HepG2 (cell line): ENCODE data around the gene POU2F1. TPM values are rescaled to one million over a fixed set of nuclear protein-coding genes. Genes with fewer than 3 reads are reported as not detected.

Experiments
- ATAC-seq: fragments of 200-7000 bp; cut with Tn5 transposase; 3 replicates; pipeline ENCODE4 v1.9.1; 2020; ENCODE audit warnings: mild to moderate bottlenecking, moderate library complexity
- BruUV-seq: library from RNA; stranded (reverse); fragments of 400-500 nt; replicated peaks from 2 replicates; lab custom pipeline; 2021; lab: Mats Ljungman, UMichigan
- CTCF ChIA-PET: fragments of 300-600 bp; formaldehyde crosslinking; extraction: SDS; loops from one replicate; lab custom pipeline; 2021; ENCODE audit warnings: low total read pairs, inconsistent platforms, low intra/inter-chr PET ratio; lab: Yijun Ruan, JAX
- POLR2A ChIA-PET: fragments of 350-600 bp; sonication (Branson Sonifier 250); formaldehyde crosslinking; loops from one replicate; lab custom pipeline; 2020; ENCODE audit warnings: antibody characterized with exemption, inconsistent platforms; lab: Yijun Ruan, JAX
- DNase-seq: peaks from one replicate; pipeline ENCODE4 v3.0.0-alpha.2; 2015; ENCODE audit warnings: low spot score
- FAIRE-seq: peaks from 3 replicates; lab custom pipeline; 2011; peaks lifted over from hg19 to GRCh38; lab: Jason Lieb, UNC
- H2AFZ ChIP-seq: one replicate; pipeline ENCODE4 v1.6.1; 2011; ENCODE audit warnings: low read length, inconsistent platforms
- H3K27ac ChIP-seq: fragments of 300-600 bp; 3 replicates; pipeline ENCODE4 v1.8.0; 2011; ENCODE audit warnings: mixed run types, mild to moderate bottlenecking, mixed read lengths, low read length, inconsistent platforms; ENCODE audit not compliant: insufficient read depth; ENCODE audit errors: extremely low read length
- H3K27me3 ChIP-seq, 2 experiments: fragments of 200-600 bp in 1 of 2; 2 replicates in 1 of 2; 3 replicates in 1 of 2; pipeline versions ENCODE4 v1.6.0 to v1.8.0; 2011; ENCODE audit warnings: low read length in 2 of 2, mild to moderate bottlenecking in 2 of 2, moderate library complexity in 2 of 2, inconsistent platforms in 1 of 2; ENCODE audit not compliant: insufficient read depth in 2 of 2, control insufficient read depth in 1 of 2
- H3K36me3 ChIP-seq, 2 experiments: fragments of 200-600 bp in 1 of 2; replicated peaks in 1 of 2; 2 replicates in 1 of 2; 3 replicates in 1 of 2; pipeline versions ENCODE4 v1.5.1 to v1.8.0; 2011; ENCODE audit warnings: low read length in 2 of 2, inconsistent platforms in 1 of 2; ENCODE audit not compliant: insufficient read depth in 2 of 2, control insufficient read depth in 1 of 2
- H3K4me1 ChIP-seq: 2 replicates; pipeline ENCODE4 v1.5.1; 2012; ENCODE audit warnings: low read length, inconsistent platforms; ENCODE audit not compliant: insufficient read depth
- H3K4me2 ChIP-seq: 2 replicates; pipeline ENCODE4 v1.6.0; 2011; ENCODE audit warnings: low read depth, low read length, inconsistent platforms
- H3K4me3 ChIP-seq, 3 experiments: fragments of 200-600 bp in 1 of 3; sonication (generic), shearing (Covaris generic) in 1 of 3; replicated peaks in 1 of 3; 2 replicates each; pipeline ENCODE4 v1.5.1; 2011 to 2016; ENCODE audit warnings: low read length in 3 of 3, inconsistent platforms in 2 of 3, low read depth in 2 of 3, mild to moderate bottlenecking in 2 of 3, control low read depth in 1 of 3, mixed read lengths in 1 of 3; ENCODE audit not compliant: insufficient read depth in 1 of 3
- H3K79me2 ChIP-seq: one replicate; pipeline ENCODE4 v1.6.1; 2011; ENCODE audit warnings: low read length, inconsistent platforms; ENCODE audit not compliant: insufficient read depth
- H3K9ac ChIP-seq: 2 replicates; pipeline ENCODE4 v1.6.0; 2011; ENCODE audit warnings: mild to moderate bottlenecking, low read depth, low read length, inconsistent platforms; ENCODE audit not compliant: insufficient read depth
- H3K9me3 ChIP-seq: 2 replicates; pipeline ENCODE4 v1.5.1; 2012; ENCODE audit warnings: mild to moderate bottlenecking, low read length
- H4K20me1 ChIP-seq: 2 replicates; pipeline ENCODE4 v1.6.0; 2011; ENCODE audit warnings: inconsistent platforms, mild to moderate bottlenecking, low read length, moderate library complexity; ENCODE audit not compliant: insufficient read depth
- FOSL1 ChIP-seq: sonication (generic); formaldehyde crosslinking; IDR thresholded peaks from 2 replicates; pipeline ENCODE4 v1.9.0; 2021; ENCODE audit warnings: missing genetic modification reagents, borderline replicate concordance
- JDP2 ChIP-seq: sonication (generic); formaldehyde crosslinking; IDR thresholded peaks from 2 replicates; pipeline ENCODE4 v1.8.1; 2022; ENCODE audit warnings: missing genetic modification reagents, borderline replicate concordance
- MYC ChIP-seq: sonication (generic); formaldehyde crosslinking; IDR thresholded peaks from 2 replicates; pipeline ENCODE4 v1.9.0; 2021; ENCODE audit warnings: missing genetic modification reagents, borderline replicate concordance
- NKX3-1 ChIP-seq: sonication (generic); formaldehyde crosslinking; IDR thresholded peaks from 2 replicates; pipeline ENCODE4 v1.5.0; 2020; ENCODE audit warnings: missing genetic modification reagents
- ZC3H13 ChIP-seq: sonication (generic); formaldehyde crosslinking; IDR thresholded peaks from 2 replicates; pipeline ENCODE4 v1.8.1; 2023; ENCODE audit warnings: mild to moderate bottlenecking, missing genetic modification reagents, moderate library complexity
- ZNF350 ChIP-seq: sonication (generic); formaldehyde crosslinking; IDR thresholded peaks from 2 replicates; pipeline ENCODE4 v1.4.0; 2020; ENCODE audit warnings: mild to moderate bottlenecking, low read depth, missing genetic modification reagents, borderline replicate concordance
- ZNF761 ChIP-seq: sonication (generic); formaldehyde crosslinking; conservative IDR thresholded peaks from 2 replicates; pipeline ENCODE4 v1.4.0; 2020; ENCODE audit warnings: mild to moderate bottlenecking, missing genetic modification reagents
- WGBS: methylation state at CpG from one replicate; pipeline ENCODE4 v1.1.6; 2017; ENCODE audit warnings: low lambda C conversion rate; 5-methylcytosine and 5-hydroxymethylcytosine counted together
- in situ Hi-C: cut with HindIII; loops from 2 replicates; pipeline ENCODE4 v1.10.0; 2017; ENCODE audit warnings: low pct_unique_long_range_greater_than_20kb; ENCODE audit not compliant: extremely low pct_ligation_motif_present
- intact Hi-C: fragments of 100-400 bp; cut with micrococcal nuclease; formaldehyde crosslinking; loops from one replicate; pipeline ENCODE4 v1.10.0; 2022; ENCODE audit not compliant: unreplicated experiment
- polyA plus RNA-seq, 8 experiments: library from polyadenylated mRNA; depleted of rRNA in 3 of 8; stranded (reverse) in 7 of 8; unstranded in 1 of 8; fragments of >200 nt; fragmentation: Illumina TruSeq in 4 of 8; extraction: Trizol in 4 of 8; gene quantifications; 2 replicates each; pipeline versions ENCODE4 v1.2.1 to v1.2.3, GENCODE V29; 2011 to 2016; ENCODE audit warnings: low read depth in 4 of 8, missing spikeins in 1 of 8, mixed read lengths in 1 of 8; ENCODE audit not compliant: insufficient read depth in 1 of 8
- total RNA-seq, 5 experiments: library from RNA; depleted of rRNA; stranded (reverse); fragments of >200 nt; fragmentation: Illumina TruSeq; extraction: Trizol; gene quantifications; 2 replicates each; pipeline ENCODE4 v1.2.3, GENCODE V29; 2016; ENCODE audit warnings: low read depth in 1 of 5
- TF ChIP-seq, protein P1 (sequence below): IDR thresholded peaks from 2 replicates; pipeline ENCODE4 v1.6.1; 2016; ENCODE audit warnings: mild to moderate bottlenecking
- TF ChIP-seq, protein P2 (sequence below): sonication (generic); formaldehyde crosslinking; IDR thresholded peaks from 2 replicates; pipeline ENCODE4 v1.4.0; 2020; ENCODE audit warnings: mild to moderate bottlenecking, missing genetic modification reagents
- TF ChIP-seq, protein P3 (sequence below): sonication (generic); formaldehyde crosslinking; IDR thresholded peaks from 2 replicates; pipeline ENCODE4 v1.4.0; 2020; ENCODE audit warnings: mild to moderate bottlenecking, missing genetic modification reagents
- TF ChIP-seq, protein P4 (sequence below): sonication (generic); formaldehyde crosslinking; IDR thresholded peaks from 2 replicates; pipeline ENCODE4 v1.5.0; 2020; ENCODE audit warnings: mild to moderate bottlenecking, missing genetic modification reagents, borderline replicate concordance

The POU2F1 gene
- total and polyA plus RNA-seq, 2 of the 13 experiments (the other 11 are each of a cell fraction or from before 2014, with no cell fraction given): 10.2 to 13.0 TPM

DNA sequence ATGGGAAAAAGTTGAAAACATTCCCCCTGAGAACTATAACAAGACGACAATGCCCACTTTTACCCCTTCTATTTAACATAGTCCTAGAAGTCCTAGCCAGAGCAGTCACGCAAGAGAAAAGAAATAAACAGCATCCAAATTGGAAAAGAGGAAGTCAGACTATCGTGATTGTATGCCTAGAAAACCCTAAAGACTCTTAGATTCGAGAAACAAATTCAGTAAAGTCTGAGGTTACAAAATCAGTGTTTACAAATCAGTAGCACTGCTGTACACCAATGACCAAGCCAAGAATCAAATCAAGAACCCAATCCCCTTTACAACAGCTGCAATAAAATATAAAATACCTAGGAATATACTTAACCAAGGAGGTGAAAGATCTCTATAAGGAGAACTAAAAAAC lies 72.4 kb downstream of the POU2F1 start:
- H3K4me3 ChIP-seq: no peak overlapping the region
- H3K36me3 ChIP-seq: no peaks in the 10 kb centered on the region
- H3K4me1 ChIP-seq: peaks cover 75% of the 10 kb centered on the region
- peaks cover 54% of the 10 kb centered on the region for H3K79me2 ChIP-seq
- no peak for ATAC-seq
- H2AFZ ChIP-seq: no peak overlapping the region
- no peak for DNase-seq
- H3K27ac ChIP-seq: no peak overlapping the region
- no peak overlapping the region for H3K4me2 ChIP-seq
- BruUV-seq: no TSS peak
- ChIA-PET POLR2A (no interaction called here), CTCF (no interaction called here)
- H3K27me3 ChIP-seq: no peaks in the 10 kb centered on the region
- no peaks in the 10 kb centered on the region for H3K9me3 ChIP-seq
- no peaks in the 10 kb centered on the region for H4K20me1 ChIP-seq
- in situ Hi-C loops (no loop called here), intact Hi-C loops (no loop called here)
- H3K9ac ChIP-seq: no peak overlapping the region
- no peak for FAIRE-seq
- WGBS: 98% methylated on average over 4 of the region's 4 CpGs
- TF ChIP-seq, protein P1, sequence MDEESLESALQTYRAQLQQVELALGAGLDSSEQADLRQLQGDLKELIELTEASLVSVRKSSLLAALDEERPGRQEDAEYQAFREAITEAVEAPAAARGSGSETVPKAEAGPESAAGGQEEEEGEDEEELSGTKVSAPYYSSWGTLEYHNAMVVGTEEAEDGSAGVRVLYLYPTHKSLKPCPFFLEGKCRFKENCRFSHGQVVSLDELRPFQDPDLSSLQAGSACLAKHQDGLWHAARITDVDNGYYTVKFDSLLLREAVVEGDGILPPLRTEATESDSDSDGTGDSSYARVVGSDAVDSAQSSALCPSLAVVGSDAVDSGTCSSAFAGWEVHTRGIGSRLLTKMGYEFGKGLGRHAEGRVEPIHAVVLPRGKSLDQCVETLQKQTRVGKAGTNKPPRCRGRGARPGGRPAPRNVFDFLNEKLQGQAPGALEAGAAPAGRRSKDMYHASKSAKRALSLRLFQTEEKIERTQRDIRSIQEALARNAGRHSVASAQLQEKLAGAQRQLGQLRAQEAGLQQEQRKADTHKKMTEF (CRISPR knock-in tag): no peak
- TF ChIP-seq JDP2 (no peak), NKX3-1 (CRISPR knock-in tag) (no peak), MYC (CRISPR knock-in tag) (no peak), ZNF761 (CRISPR knock-in tag) (no peak), FOSL1 (CRISPR knock-in tag) (no peak), ZNF350 (no peak), ZC3H13 (CRISPR knock-in tag) (no peak)
- TF ChIP-seq, protein P2, sequence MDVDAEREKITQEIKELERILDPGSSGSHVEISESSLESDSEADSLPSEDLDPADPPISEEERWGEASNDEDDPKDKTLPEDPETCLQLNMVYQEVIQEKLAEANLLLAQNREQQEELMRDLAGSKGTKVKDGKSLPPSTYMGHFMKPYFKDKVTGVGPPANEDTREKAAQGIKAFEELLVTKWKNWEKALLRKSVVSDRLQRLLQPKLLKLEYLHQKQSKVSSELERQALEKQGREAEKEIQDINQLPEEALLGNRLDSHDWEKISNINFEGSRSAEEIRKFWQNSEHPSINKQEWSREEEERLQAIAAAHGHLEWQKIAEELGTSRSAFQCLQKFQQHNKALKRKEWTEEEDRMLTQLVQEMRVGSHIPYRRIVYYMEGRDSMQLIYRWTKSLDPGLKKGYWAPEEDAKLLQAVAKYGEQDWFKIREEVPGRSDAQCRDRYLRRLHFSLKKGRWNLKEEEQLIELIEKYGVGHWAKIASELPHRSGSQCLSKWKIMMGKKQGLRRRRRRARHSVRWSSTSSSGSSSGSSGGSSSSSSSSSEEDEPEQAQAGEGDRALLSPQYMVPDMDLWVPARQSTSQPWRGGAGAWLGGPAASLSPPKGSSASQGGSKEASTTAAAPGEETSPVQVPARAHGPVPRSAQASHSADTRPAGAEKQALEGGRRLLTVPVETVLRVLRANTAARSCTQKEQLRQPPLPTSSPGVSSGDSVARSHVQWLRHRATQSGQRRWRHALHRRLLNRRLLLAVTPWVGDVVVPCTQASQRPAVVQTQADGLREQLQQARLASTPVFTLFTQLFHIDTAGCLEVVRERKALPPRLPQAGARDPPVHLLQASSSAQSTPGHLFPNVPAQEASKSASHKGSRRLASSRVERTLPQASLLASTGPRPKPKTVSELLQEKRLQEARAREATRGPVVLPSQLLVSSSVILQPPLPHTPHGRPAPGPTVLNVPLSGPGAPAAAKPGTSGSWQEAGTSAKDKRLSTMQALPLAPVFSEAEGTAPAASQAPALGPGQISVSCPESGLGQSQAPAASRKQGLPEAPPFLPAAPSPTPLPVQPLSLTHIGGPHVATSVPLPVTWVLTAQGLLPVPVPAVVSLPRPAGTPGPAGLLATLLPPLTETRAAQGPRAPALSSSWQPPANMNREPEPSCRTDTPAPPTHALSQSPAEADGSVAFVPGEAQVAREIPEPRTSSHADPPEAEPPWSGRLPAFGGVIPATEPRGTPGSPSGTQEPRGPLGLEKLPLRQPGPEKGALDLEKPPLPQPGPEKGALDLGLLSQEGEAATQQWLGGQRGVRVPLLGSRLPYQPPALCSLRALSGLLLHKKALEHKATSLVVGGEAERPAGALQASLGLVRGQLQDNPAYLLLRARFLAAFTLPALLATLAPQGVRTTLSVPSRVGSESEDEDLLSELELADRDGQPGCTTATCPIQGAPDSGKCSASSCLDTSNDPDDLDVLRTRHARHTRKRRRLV (CRISPR knock-in tag): no peak
- TF ChIP-seq, protein P3, sequence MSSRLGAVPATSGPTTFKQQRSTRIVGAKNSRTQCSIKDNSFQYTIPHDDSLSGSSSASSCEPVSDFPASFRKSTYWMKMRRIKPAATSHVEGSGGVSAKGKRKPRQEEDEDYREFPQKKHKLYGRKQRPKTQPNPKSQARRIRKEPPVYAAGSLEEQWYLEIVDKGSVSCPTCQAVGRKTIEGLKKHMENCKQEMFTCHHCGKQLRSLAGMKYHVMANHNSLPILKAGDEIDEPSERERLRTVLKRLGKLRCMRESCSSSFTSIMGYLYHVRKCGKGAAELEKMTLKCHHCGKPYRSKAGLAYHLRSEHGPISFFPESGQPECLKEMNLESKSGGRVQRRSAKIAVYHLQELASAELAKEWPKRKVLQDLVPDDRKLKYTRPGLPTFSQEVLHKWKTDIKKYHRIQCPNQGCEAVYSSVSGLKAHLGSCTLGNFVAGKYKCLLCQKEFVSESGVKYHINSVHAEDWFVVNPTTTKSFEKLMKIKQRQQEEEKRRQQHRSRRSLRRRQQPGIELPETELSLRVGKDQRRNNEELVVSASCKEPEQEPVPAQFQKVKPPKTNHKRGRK (CRISPR knock-in tag): no peak
- TF ChIP-seq, protein P4, sequence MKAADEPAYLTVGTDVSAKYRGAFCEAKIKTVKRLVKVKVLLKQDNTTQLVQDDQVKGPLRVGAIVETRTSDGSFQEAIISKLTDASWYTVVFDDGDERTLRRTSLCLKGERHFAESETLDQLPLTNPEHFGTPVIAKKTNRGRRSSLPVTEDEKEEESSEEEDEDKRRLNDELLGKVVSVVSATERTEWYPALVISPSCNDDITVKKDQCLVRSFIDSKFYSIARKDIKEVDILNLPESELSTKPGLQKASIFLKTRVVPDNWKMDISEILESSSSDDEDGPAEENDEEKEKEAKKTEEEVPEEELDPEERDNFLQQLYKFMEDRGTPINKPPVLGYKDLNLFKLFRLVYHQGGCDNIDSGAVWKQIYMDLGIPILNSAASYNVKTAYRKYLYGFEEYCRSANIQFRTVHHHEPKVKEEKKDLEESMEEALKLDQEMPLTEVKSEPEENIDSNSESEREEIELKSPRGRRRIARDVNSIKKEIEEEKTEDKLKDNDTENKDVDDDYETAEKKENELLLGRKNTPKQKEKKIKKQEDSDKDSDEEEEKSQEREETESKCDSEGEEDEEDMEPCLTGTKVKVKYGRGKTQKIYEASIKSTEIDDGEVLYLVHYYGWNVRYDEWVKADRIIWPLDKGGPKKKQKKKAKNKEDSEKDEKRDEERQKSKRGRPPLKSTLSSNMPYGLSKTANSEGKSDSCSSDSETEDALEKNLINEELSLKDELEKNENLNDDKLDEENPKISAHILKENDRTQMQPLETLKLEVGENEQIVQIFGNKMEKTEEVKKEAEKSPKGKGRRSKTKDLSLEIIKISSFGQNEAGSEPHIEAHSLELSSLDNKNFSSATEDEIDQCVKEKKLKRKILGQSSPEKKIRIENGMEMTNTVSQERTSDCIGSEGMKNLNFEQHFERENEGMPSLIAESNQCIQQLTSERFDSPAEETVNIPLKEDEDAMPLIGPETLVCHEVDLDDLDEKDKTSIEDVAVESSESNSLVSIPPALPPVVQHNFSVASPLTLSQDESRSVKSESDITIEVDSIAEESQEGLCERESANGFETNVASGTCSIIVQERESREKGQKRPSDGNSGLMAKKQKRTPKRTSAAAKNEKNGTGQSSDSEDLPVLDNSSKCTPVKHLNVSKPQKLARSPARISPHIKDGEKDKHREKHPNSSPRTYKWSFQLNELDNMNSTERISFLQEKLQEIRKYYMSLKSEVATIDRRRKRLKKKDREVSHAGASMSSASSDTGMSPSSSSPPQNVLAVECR: no peak
